Measurements from ENCODE around the gene PLEKHA6. TPM values are rescaled to one million over a fixed set of nuclear protein-coding genes. Genes with fewer than 3 reads are reported as not detected.

Gene PLEKHA6
- total and polyA plus RNA-seq, 2 of the 8 experiments (the other 6 are each of a cell fraction or from before 2014, with no cell fraction given), result 4.8 to 20.2 TPM

GRCh38 chr1:204344665-204345355 lies 14.9 kb downstream of the PLEKHA6 start:
- Histone ChIP-seq H3K4me1 (replicated peaks in 1 of 4; ENCODE audit: control insufficient read depth in 3 of 4, insufficient read depth in 4 of 4, low read length in 3 of 4) (peaks cover 10 to 29% (median 15%) of the 10 kb centered on the region in 4 experiments), H3K27me3 (replicated peaks in 1 of 4; ENCODE audit: control insufficient read depth in 3 of 4, extremely low read depth in 1 of 4, insufficient read depth in 3 of 4, low read length in 3 of 4) (peaks cover 0 to 2% (median 0%) of the 10 kb centered on the region in 4 experiments; a peak in 3 of 7 replicates), H3K4ac (replicated peaks; ENCODE audit: insufficient read length, low read depth, low read length) (no peak overlapping the region), H2AK5ac (ENCODE audit: low read depth, low read length) (no peak overlapping the region), H3K23ac (ENCODE audit: insufficient read length) (no peak overlapping the region), H3K9ac (replicated peaks in 1 of 4; ENCODE audit: extremely low read depth in 1 of 4, low read depth in 3 of 4, low read length in 3 of 4) (no peak overlapping the region), H2BK15ac (ENCODE audit: low read length) (0 out of 2 replicates have a peak overlapping the region, but pooled peaks have one; percentile 81), H3K4me3 (ENCODE audit: extremely low read depth in 1 of 4, insufficient read depth in 2 of 4, low read depth in 3 of 4, low read length in 4 of 4) (no peak overlapping the region), H3K79me1 (ENCODE audit: low read depth, low read length) (no peaks in the 10 kb centered on the region), H4K91ac (replicated peaks; ENCODE audit: insufficient read length, low read length) (no peak overlapping the region), H3K23me2 (ENCODE audit: low read depth, low read length) (no peaks in the 10 kb centered on the region), H3K4me2 (ENCODE audit: insufficient read depth in 1 of 2, low read depth in 2 of 2, low read length in 2 of 2) (no peak overlapping the region), H2BK20ac (ENCODE audit: low read length) (no peak overlapping the region), H3K9me3 (ENCODE audit: insufficient read depth in 2 of 2, low read depth in 1 of 2, low read length in 1 of 2) (no peaks in the 10 kb centered on the region), H3K79me2 (ENCODE audit: control insufficient read depth in 1 of 2, insufficient read depth in 2 of 2, low read length in 2 of 2) (no peaks in the 10 kb centered on the region), H3K36me3 (ENCODE audit: control insufficient read depth in 2 of 4, insufficient read depth in 4 of 4, low read length in 3 of 4) (no peaks in the 10 kb centered on the region), H4K8ac (ENCODE audit: extremely low read depth, insufficient read depth, low read length) (no peak overlapping the region), H3K14ac (ENCODE audit: insufficient read length) (no peak overlapping the region), H2BK12ac (ENCODE audit: low read depth, low read length) (peak overlapping the region; percentile 43; the same call in 1 of the 2 replicates), H2BK5ac (ENCODE audit: low read depth, low read length) (no peak overlapping the region), H2BK120ac (replicated peaks; ENCODE audit: low read depth, low read length) (no peak overlapping the region), H4K20me1 (replicated peaks in 1 of 2; ENCODE audit: control insufficient read depth in 1 of 2, insufficient read depth in 2 of 2, low read length in 2 of 2) (no peaks in the 10 kb centered on the region), H3K56ac (replicated peaks; ENCODE audit: insufficient read length, low read depth, low read length) (no peak overlapping the region), H2AFZ (ENCODE audit: low read length) (no peak overlapping the region), H4K5ac (ENCODE audit: insufficient read length, low read depth, low read length) (no peak overlapping the region), H3K18ac (ENCODE audit: extremely low read depth, low read length) (no peak overlapping the region), H3K27ac (ENCODE audit: low read depth, low read length) (no peak overlapping the region)
- no peak for FAIRE-seq
- DNase-seq (ENCODE audit: low read depth in 1 of 2, low spot score in 2 of 2), result no peak
- ChIA-PET POLR2A (ENCODE audit: partially characterized antibody) (interaction anchor here (1.7 kb wide), 1 partner anchor 18 kb away, joined by 5 read pairs; no protein-coding TSS in a partner anchor), CTCF (ENCODE audit: partially characterized antibody) (interaction anchor here (0.7 to 8.1 kb wide), 14 partner anchors 10 to 185 kb away, joined by 3 to 110 read pairs (median 7); partner anchors contain the start of genes GOLT1A and PLEKHA6)
- 91% methylated on average over 6 of the region's 6 CpGs; no CpG with 5 or more reads in 1 of the 2 experiments for WGBS, 2 experiments (ENCODE audit: extremely low coverage in 1 of 2, insufficient coverage in 1 of 2, insufficient read length in 1 of 2, insufficient replicate concordance in 2 of 2, low coverage in 1 of 2, low lambda C conversion rate in 2 of 2, missing lambda C conversion rate in 1 of 2)
- TF ChIP-seq CBX8 (IDR thresholded peaks at IDR 0.05; ENCODE audit: borderline replicate concordance, low read depth, low read length) (no peak), SUZ12 (IDR thresholded peaks at IDR 0.05; ENCODE audit: low read length) (no peak), ATF2 (IDR thresholded peaks at IDR 0.05; ENCODE audit: low read length) (no peak), NRF1 (IDR thresholded peaks at IDR 0.05; ENCODE audit: low read depth, low read length) (no peak), EGR1 (IDR thresholded peaks at IDR 0.05; ENCODE audit: borderline replicate concordance, low read depth, low read length) (no peak), GTF2F1 (IDR thresholded peaks at IDR 0.05; ENCODE audit: borderline replicate concordance, low read depth, low read length) (no peak), FOSL1 (IDR thresholded peaks at IDR 0.05; ENCODE audit: insufficient read depth, low read depth, low read length) (no peak), KDM4A (IDR thresholded peaks at IDR 0.05; ENCODE audit: low read depth, low read length, severe bottlenecking) (no peak), CHD2 (IDR thresholded peaks at IDR 0.05; ENCODE audit: low read length) (no peak), E2F6 (IDR thresholded peaks at IDR 0.05) (no peak)
